ENCODE data around the gene TBC1D4. TPM values are rescaled to one million over a fixed set of nuclear protein-coding genes. Genes with fewer than 3 reads are reported as not detected.

The TBC1D4 gene
- total RNA-seq, 3 donors from 2014 or later = 33.3 to 52.8 (median 40.6) TPM

- no peaks in the 10 kb centered on the region for H3K9me3 ChIP-seq
- no peak overlapping the region for H3K4me3 ChIP-seq
- H3K27ac ChIP-seq = no peak overlapping the region
- no peak for TF ChIP-seq CTCF (IDR thresholded peaks at IDR 0.05)
- no peak for TF ChIP-seq POLR2AphosphoS5 (IDR thresholded peaks at IDR 0.05)
- TF ChIP-seq POLR2A (IDR thresholded peaks at IDR 0.05) = no peak
- H3K36me3 ChIP-seq = no peaks in the 10 kb centered on the region
- intact Hi-C loops (cut with DNase I; ENCODE audit: low total_unique reads) = no loop called here
- H3K27me3 ChIP-seq = no peaks in the 10 kb centered on the region
- no peaks in the 10 kb centered on the region for H3K4me1 ChIP-seq
- DNase-seq (ENCODE audit: low spot score in 2 of 2) = no peak
These were observed 12.9 kb downstream of the TBC1D4 start for GRCh38 chr13:75469047-75469446.

- H3K27me3 ChIP-seq = no peaks in the 10 kb centered on the region
- DNase-seq (ENCODE audit: low spot score in 2 of 2) = no peak
- no peaks in the 10 kb centered on the region for H3K36me3 ChIP-seq
- no peaks in the 10 kb centered on the region for H3K4me1 ChIP-seq
- H3K4me3 ChIP-seq = no peak overlapping the region
- intact Hi-C loops (cut with DNase I; ENCODE audit: low total_unique reads) = no loop called here
- no peaks in the 10 kb centered on the region for H3K9me3 ChIP-seq
- TF ChIP-seq POLR2AphosphoS5 (IDR thresholded peaks at IDR 0.05) (no peak), POLR2A (IDR thresholded peaks at IDR 0.05) (no peak), CTCF (IDR thresholded peaks at IDR 0.05) (no peak)
- peak overlapping the region in 1 of 2 donors; percentile 35 for H3K27ac ChIP-seq
These were observed 13.4 kb downstream of the TBC1D4 start for GRCh38 chr13:75468602-75469001.

- Histone ChIP-seq H3K27me3 (no peaks in the 10 kb centered on the region), H3K36me3 (no peaks in the 10 kb centered on the region), H3K9me3 (no peaks in the 10 kb centered on the region), H3K4me1 (no peaks in the 10 kb centered on the region), H3K4me3 (no peak overlapping the region), H3K27ac (peak overlapping the region; percentile 35 to 43)
- intact Hi-C loops (cut with DNase I; ENCODE audit: low total_unique reads) = no loop called here
- no peak for TF ChIP-seq CTCF (IDR thresholded peaks at IDR 0.05)
- TF ChIP-seq POLR2AphosphoS5 (IDR thresholded peaks at IDR 0.05) = no peak
- TF ChIP-seq POLR2A (IDR thresholded peaks at IDR 0.05) = no peak
- no peak for DNase-seq (ENCODE audit: low spot score in 2 of 2)
These were observed 13.9 kb downstream of the TBC1D4 start for GRCh38 chr13:75468098-75468497.

- peak overlapping the region in 1 of 2 donors; percentile 35 for H3K27ac ChIP-seq
- no peak for DNase-seq (ENCODE audit: low spot score in 2 of 2)
- H3K4me1 ChIP-seq = no peaks in the 10 kb centered on the region
- no peak overlapping the region for H3K4me3 ChIP-seq
- intact Hi-C loops (cut with DNase I; ENCODE audit: low total_unique reads) = no loop called here
- H3K9me3 ChIP-seq = no peaks in the 10 kb centered on the region
- TF ChIP-seq CTCF (IDR thresholded peaks at IDR 0.05) = no peak
- TF ChIP-seq POLR2A (IDR thresholded peaks at IDR 0.05) = no peak
- TF ChIP-seq POLR2AphosphoS5 (IDR thresholded peaks at IDR 0.05) = no peak
- no peaks in the 10 kb centered on the region for H3K27me3 ChIP-seq
- H3K36me3 ChIP-seq = no peaks in the 10 kb centered on the region
These were observed 14.8 kb downstream of the TBC1D4 start for GRCh38 chr13:75467040-75467728.

- Histone ChIP-seq H3K9me3 (no peaks in the 10 kb centered on the region), H3K36me3 (no peaks in the 10 kb centered on the region), H3K27ac (peak overlapping the region in 1 of 2 donors; percentile 36), H3K4me3 (no peak overlapping the region), H3K4me1 (no peaks in the 10 kb centered on the region), H3K27me3 (no peaks in the 10 kb centered on the region)
- intact Hi-C loops (cut with DNase I; ENCODE audit: low total_unique reads) = no loop called here
- TF ChIP-seq CTCF (IDR thresholded peaks at IDR 0.05) = no peak
- no peak for TF ChIP-seq POLR2AphosphoS5 (IDR thresholded peaks at IDR 0.05)
- TF ChIP-seq POLR2A (IDR thresholded peaks at IDR 0.05) = no peak
- no peak for DNase-seq (ENCODE audit: low spot score in 2 of 2)
These were observed 16.7 kb downstream of the TBC1D4 start for GRCh38 chr13:75465236-75465635.
